Hepatocyte (in vitro differentiated cells): Measurements from ENCODE around the gene SBNO2.

Experiments
- EZH2 ChIP-seq: fragments of 200-600 bp; sonication (generic); IDR thresholded peaks from 2 replicates; pipeline ENCODE4 v1.6.1; 2016; ENCODE audit warnings: antibody characterized with exemption, mild to moderate bottlenecking, borderline replicate concordance
- EZH2phosphoT487 ChIP-seq: fragments of 200-600 bp; sonication (generic); IDR thresholded peaks from one replicate; pipeline ENCODE4 v1.6.1; 2018; ENCODE audit warnings: antibody characterized with exemption, mild to moderate bottlenecking, low read depth, moderate library complexity; ENCODE audit not compliant: unreplicated experiment, severe bottlenecking
- TF ChIP-seq, protein P1 (sequence below): fragments of 200-600 bp; sonication (generic); IDR thresholded peaks from 2 replicates; pipeline ENCODE4 v1.5.1; 2016; ENCODE audit warnings: antibody characterized with exemption, mild to moderate bottlenecking; ENCODE audit not compliant: poor library complexity

DNA sequence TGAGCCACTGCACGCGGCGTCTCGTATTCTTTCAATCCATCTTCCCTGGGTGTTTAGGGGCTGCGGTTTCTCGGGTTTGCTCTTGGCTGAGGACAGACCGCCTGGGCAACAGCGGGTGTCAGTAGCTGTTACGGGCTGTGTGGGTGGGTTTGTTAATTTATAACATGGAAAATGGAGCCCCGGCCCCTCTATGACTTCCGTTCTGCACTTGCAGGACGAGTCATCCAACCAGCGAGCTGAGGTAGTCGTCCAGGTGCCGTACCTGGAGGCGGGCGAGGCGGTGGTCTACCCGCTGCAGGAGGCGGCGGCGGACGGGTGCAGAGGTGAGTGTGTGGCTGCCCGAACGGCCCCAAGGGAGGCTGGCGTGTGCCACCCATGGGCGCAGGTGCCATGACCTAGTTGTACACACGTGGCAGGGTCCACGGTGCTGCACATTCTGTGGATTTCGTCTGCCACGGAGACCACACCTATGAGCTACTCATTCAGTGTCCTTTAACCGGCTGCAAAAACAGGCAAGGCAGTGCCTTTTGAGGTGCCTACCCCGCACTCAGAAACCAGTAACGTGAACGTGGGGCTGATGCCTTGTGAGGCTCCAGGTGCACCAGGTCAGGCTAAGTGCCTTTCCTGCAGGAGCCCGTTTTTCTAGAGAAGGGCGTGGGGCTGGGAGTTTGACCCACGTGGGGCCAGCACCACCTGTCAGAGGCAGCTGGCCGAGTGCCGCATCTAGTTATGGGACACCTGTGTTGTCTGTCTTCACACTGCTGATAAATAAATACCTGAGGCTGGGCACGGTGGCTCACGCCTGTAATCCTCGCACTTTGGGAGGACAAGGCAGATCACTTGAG lies 89.8 kb downstream of the SBNO2 start:
- TF ChIP-seq EZH2phosphoT487 (no peak), EZH2 (no peak)
- TF ChIP-seq, protein P1, sequence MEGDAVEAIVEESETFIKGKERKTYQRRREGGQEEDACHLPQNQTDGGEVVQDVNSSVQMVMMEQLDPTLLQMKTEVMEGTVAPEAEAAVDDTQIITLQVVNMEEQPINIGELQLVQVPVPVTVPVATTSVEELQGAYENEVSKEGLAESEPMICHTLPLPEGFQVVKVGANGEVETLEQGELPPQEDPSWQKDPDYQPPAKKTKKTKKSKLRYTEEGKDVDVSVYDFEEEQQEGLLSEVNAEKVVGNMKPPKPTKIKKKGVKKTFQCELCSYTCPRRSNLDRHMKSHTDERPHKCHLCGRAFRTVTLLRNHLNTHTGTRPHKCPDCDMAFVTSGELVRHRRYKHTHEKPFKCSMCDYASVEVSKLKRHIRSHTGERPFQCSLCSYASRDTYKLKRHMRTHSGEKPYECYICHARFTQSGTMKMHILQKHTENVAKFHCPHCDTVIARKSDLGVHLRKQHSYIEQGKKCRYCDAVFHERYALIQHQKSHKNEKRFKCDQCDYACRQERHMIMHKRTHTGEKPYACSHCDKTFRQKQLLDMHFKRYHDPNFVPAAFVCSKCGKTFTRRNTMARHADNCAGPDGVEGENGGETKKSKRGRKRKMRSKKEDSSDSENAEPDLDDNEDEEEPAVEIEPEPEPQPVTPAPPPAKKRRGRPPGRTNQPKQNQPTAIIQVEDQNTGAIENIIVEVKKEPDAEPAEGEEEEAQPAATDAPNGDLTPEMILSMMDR, result no peak
